ENCODE results near the gene METTL26.

- TF ChIP-seq EZH2 (IDR thresholded peaks at IDR 0.05; ENCODE audit: insufficient read depth, poor library complexity, severe bottlenecking) (no peak), EZH2phosphoT487 (IDR thresholded peaks at IDR 0.05; ENCODE audit: insufficient read depth, low read depth) (no peak)
Observed at GRCh38 chr16:660459-661183, 24.5 kb upstream of the METTL26 start.

All from GM23248 (cell line).